Left lung (tissue), 10 donors: ENCODE measurements around the gene KRTAP5-6. TPM values are rescaled to one million over a fixed set of nuclear protein-coding genes. Genes with fewer than 3 reads are reported as not detected.

Experiments
- ATAC-seq: fragments of 200-7000 bp; cut with Tn5 transposase; one replicate; pipeline ENCODE4 v1.9.1; 2020; ENCODE audit warnings: moderate library complexity
- DNase-seq, 4 donors: peaks; one replicate each; pipeline ENCODE4 v3.0.0-alpha.2; 2013 to 2020
- H3K27ac ChIP-seq, 2 donors: fragments of 200-600 bp; sonication (generic) in 1 of 2; one replicate each; pipeline versions ENCODE4 v1.5.0 to v1.8.0; 2020 to 2021
- H3K27me3 ChIP-seq, 2 donors: fragments of 200-600 bp; sonication (generic) in 1 of 2; one replicate each; pipeline versions ENCODE4 v1.5.0 to v1.8.0; 2020 to 2021
- H3K36me3 ChIP-seq, 2 donors: fragments of 200-600 bp; sonication (generic) in 1 of 2; one replicate each; pipeline versions ENCODE4 v1.5.0 to v1.8.0; 2020 to 2021
- H3K4me1 ChIP-seq, 2 donors: fragments of 200-600 bp; one replicate each; pipeline ENCODE4 v1.8.0; 2021
- H3K4me3 ChIP-seq, 2 donors: fragments of 200-600 bp; sonication (generic) in 1 of 2; one replicate each; pipeline versions ENCODE4 v1.5.0 to v1.8.0; 2020 to 2021; ENCODE audit warnings: mild to moderate bottlenecking in 1 of 2
- H3K9me3 ChIP-seq, 2 donors: fragments of 200-600 bp; sonication (generic) in 1 of 2; one replicate each; pipeline versions ENCODE4 v1.5.0 to v1.8.0; 2020 to 2021
- intact Hi-C, 2 donors: fragments of 100-400 bp; cut with DNase I; formaldehyde crosslinking; loops; one replicate each; pipeline versions ENCODE4 v1.11.2 to v1.14.2; 2022
- polyA plus RNA-seq, 6 donors: library from polyadenylated mRNA; unstranded; fragments of 120-200 nt; gene quantifications; one replicate each; pipeline ENCODE4 v1.2.1, GENCODE V29; 2013; ENCODE audit not compliant: insufficient read length in 6 of 6
- total RNA-seq, 2 donors: library from RNA; stranded (reverse); fragmentation: NEBNext Ultra II Directional; extraction: Animal tissue kit (Norgen Biotek cat#: 25700); gene quantifications; one replicate each; pipeline ENCODE4 v1.2.1, GENCODE V29; 2021
- TF ChIP-seq, protein P1 (sequence below), 2 donors: fragments of 200-600 bp; sonication (generic) in 1 of 2; IDR thresholded peaks; one replicate each; pipeline versions ENCODE4 v1.5.0 to v1.8.0; 2021; ENCODE audit warnings: antibody characterized with exemption in 2 of 2
- donor health status: DM: no; HTN: yes; CAD: no.
- donor health status: DM: no; HTN: no; CAD: no.

KRTAP5-6 gene
- total and polyA plus RNA-seq, 8 donors, result not detected

DNA sequence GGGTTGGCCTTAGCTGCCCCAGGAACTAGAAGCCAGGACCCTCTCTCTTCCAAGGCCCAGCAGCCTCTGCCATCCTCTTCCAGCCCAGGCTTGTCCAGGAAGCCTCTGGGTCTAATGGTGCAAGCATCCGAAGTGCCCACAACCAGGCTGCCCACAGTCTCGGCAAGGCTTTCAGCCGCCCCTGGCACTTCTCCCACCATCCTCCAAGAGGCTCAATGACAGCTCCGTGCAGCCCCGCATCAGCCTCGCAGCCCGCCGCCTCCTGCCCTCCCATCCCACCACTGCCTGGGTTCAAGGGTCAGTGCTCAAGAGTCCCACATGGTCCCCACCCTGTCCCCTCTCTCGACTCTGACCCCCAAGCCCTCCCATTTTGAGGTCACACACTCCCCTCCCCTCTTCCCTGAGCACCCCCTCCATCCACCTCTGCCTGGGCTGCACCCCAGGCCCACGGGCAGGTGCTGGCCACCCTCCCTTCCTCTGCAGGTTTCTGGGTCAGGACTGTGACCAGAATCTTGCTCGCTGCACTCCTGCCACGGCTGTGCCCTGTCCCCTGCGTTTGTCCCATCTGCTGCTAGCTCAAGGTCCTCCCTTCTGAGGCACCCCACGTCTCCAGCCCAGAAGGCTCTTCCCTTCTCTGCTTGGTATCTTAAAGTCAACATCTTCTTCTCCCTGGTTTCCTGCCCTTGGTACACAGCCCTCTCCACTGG is 36.2 kb downstream of the KRTAP5-6 start:
- peak in 1 of 4 donors; percentile 46 for DNase-seq
- Histone ChIP-seq H3K4me1 (no peaks in the 10 kb centered on the region), H3K36me3 (no peaks in the 10 kb centered on the region), H3K27me3 (peaks cover 14 to 94% of the 10 kb centered on the region in 2 donors), H3K27ac (no peak overlapping the region), H3K4me3 (no peak overlapping the region), H3K9me3 (peaks cover 0 to 16% of the 10 kb centered on the region in 2 donors)
- intact Hi-C loops, result no loop called here
- no peak for ATAC-seq
- TF ChIP-seq, protein P1, sequence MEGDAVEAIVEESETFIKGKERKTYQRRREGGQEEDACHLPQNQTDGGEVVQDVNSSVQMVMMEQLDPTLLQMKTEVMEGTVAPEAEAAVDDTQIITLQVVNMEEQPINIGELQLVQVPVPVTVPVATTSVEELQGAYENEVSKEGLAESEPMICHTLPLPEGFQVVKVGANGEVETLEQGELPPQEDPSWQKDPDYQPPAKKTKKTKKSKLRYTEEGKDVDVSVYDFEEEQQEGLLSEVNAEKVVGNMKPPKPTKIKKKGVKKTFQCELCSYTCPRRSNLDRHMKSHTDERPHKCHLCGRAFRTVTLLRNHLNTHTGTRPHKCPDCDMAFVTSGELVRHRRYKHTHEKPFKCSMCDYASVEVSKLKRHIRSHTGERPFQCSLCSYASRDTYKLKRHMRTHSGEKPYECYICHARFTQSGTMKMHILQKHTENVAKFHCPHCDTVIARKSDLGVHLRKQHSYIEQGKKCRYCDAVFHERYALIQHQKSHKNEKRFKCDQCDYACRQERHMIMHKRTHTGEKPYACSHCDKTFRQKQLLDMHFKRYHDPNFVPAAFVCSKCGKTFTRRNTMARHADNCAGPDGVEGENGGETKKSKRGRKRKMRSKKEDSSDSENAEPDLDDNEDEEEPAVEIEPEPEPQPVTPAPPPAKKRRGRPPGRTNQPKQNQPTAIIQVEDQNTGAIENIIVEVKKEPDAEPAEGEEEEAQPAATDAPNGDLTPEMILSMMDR (IDR thresholded peaks at IDR 0.05), result no peak

DNA sequence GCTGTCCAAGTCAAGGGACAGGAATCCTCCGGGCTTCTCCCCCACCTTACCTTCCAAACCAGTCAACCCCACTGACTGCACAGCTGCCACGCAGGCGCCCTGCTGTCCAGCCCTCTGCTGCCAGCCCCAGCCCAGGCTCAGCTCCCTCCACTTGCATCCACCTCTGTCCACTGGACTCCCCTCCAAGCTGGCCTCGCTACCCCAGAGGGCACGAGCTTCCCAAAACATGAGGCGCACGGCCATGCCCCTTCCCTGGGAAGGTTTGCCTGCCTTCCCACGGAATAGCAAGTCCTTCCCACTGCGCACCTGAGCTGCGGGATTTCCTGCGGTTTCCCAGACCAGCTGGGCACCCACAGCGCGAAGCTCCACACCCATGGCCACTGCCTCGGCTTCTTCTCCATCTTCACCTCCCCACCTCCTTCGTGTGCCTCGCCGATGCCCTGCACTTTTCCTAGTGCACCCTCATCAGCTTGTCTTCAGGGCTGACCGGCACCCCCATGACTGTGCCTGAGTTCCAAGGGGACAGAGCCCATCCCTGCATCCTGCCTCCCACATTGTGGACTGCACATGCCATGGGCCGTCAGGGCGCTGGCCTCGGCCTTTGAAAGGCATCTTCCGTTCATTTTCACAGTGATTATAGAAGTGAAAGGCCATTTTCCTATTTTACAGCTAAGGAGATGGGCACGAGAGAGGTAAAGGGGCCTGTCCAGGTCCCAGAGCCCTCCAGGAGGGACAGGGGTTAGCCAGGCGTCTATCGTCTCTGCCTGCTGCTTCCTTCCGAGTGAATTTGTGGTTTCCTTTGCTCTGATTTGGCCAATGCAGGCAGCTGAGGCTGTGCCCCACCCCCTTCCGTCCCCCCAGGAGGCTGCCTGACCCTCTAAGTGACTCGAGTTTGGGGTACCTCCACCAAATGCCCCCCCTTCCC is 37.0 kb downstream of the KRTAP5-6 start:
- H3K9me3 ChIP-seq, result peaks cover 0 to 16% of the 10 kb centered on the region in 2 donors
- no peak overlapping the region for H3K4me3 ChIP-seq
- no peak overlapping the region for H3K27ac ChIP-seq
- DNase-seq (peak in 1 of 4 donors; percentile 63), ATAC-seq (no peak)
- peaks cover 14 to 94% of the 10 kb centered on the region in 2 donors for H3K27me3 ChIP-seq
- no peaks in the 10 kb centered on the region for H3K36me3 ChIP-seq
- intact Hi-C loops, result no loop called here
- H3K4me1 ChIP-seq, result no peaks in the 10 kb centered on the region
- TF ChIP-seq, protein P1 (IDR thresholded peaks at IDR 0.05), result no peak

DNA sequence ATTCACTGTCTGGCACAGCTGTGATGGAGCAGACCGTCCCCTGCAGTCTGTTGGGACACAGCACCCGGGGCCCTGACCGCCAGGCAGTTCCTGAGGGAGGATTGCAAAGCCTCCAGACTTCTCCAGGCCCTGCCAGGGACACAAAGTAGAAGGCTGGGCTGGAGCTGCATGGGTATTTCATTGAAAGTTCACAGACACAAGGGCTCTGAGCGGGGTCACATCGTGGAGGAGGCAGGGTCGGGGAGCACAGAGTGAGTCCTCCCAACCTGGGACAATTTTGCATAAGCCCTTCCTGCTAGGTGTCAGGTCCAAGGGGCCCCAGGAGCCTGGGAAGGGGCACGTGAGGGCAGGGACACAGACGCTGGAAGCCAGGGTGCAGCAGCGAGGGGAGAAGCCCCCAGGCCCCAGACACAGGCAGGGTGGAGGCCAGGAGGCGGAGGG is 37.7 kb downstream of the KRTAP5-6 start:
- TF ChIP-seq, protein P1 (IDR thresholded peaks at IDR 0.05), result no peak
- peaks cover 9 to 91% of the 10 kb centered on the region in 2 donors for H3K27me3 ChIP-seq

DNA sequence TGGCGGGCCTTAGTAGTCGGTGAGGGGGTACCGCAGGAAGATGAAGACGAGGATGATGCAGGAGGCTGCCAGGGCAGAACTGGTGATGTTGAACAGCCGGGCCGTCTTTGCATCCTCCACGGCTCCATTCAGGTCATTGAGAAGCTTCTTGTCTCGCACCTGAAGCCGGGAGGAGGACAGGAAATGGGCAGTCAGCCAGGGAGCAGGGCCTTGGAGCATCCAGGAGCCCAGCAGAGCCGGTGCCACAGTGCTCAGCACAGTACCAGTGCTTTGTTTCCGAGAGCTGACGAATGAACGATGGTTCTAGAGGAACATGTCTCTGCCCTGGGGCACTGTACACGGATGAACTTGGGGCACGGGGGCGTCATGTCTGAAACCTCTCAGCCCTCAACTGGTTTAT is 38.3 kb downstream of the KRTAP5-6 start:
- TF ChIP-seq, protein P1 (IDR thresholded peaks at IDR 0.05), result no peak
- no peak for ATAC-seq
- Histone ChIP-seq H3K9me3 (peaks cover 0 to 16% of the 10 kb centered on the region in 2 donors), H3K4me3 (no peak overlapping the region), H3K27me3 (peaks cover 3 to 89% of the 10 kb centered on the region in 2 donors), H3K36me3 (no peaks in the 10 kb centered on the region), H3K27ac (no peak overlapping the region), H3K4me1 (no peaks in the 10 kb centered on the region)
- DNase-seq, result peak in 1 of 4 donors; percentile 41
- intact Hi-C loops, result no loop called here

More for the DNA sequence above, 37.7 kb downstream of the KRTAP5-6 start:
- Histone ChIP-seq H3K4me3 (no peak overlapping the region), H3K27ac (no peak overlapping the region), H3K4me1 (no peaks in the 10 kb centered on the region), H3K9me3 (peaks cover 0 to 16% of the 10 kb centered on the region in 2 donors), H3K36me3 (no peaks in the 10 kb centered on the region)
- DNase-seq (peak in 1 of 4 donors; percentile 57), ATAC-seq (no peak)
- intact Hi-C loops, result no loop called here
